Measurements from ENCODE around the gene CIITA. TPM values are rescaled to one million over a fixed set of nuclear protein-coding genes. Genes with fewer than 3 reads are reported as not detected.

The CIITA gene
- total RNA-seq, 1 donor from 2014 or later, result 9.4 TPM

- no peak overlapping the region for H3K4me3 ChIP-seq
- no peak for TF ChIP-seq CTCF (IDR thresholded peaks at IDR 0.05; ENCODE audit: borderline replicate concordance)
- H3K4me1 ChIP-seq, result peaks cover 56% of the 10 kb centered on the region
- intact Hi-C loops (cut with micrococcal nuclease), result no loop called here
- no peaks in the 10 kb centered on the region for H3K36me3 ChIP-seq
- peak overlapping the region; percentile 81 for H3K27ac ChIP-seq (replicated peaks)
- peaks cover 12% of the 10 kb centered on the region for H3K27me3 ChIP-seq (ENCODE audit: low read depth)
- no peaks in the 10 kb centered on the region for H3K9me3 ChIP-seq (replicated peaks)
- no peak for DNase-seq
Measured at GRCh38 chr16:10870808-10871156, 6.2 kb upstream of the CIITA start.

GRCh38 chr16:10871157-10871991, 5.6 kb upstream of the CIITA start:
- no peak for DNase-seq
- intact Hi-C loops (cut with micrococcal nuclease), result no loop called here
- Histone ChIP-seq H3K4me1 (peaks cover 52% of the 10 kb centered on the region), H3K9me3 (replicated peaks) (no peaks in the 10 kb centered on the region), H3K36me3 (no peaks in the 10 kb centered on the region), H3K4me3 (no peak overlapping the region), H3K27me3 (ENCODE audit: low read depth) (peaks cover 17% of the 10 kb centered on the region), H3K27ac (replicated peaks) (peak overlapping the region; percentile 81)
- TF ChIP-seq CTCF (IDR thresholded peaks at IDR 0.05; ENCODE audit: borderline replicate concordance), result no peak

GRCh38 chr16:10876315-10876714, 687 bp upstream of the CIITA start:
- intact Hi-C loops (cut with micrococcal nuclease), result no loop called here
- peaks cover 42% of the 10 kb centered on the region for H3K4me1 ChIP-seq

GRCh38 chr16:10877472-10877946, 507 bp downstream of the CIITA start:
- TF ChIP-seq CTCF (IDR thresholded peaks at IDR 0.05; ENCODE audit: borderline replicate concordance), result no peak
- intact Hi-C loops (cut with micrococcal nuclease), result no loop called here
- peaks cover 40% of the 10 kb centered on the region for H3K4me1 ChIP-seq
- peak overlapping the region; percentile 80 for H3K27ac ChIP-seq (replicated peaks)
- peak overlapping the region; percentile 76 for H3K4me3 ChIP-seq
- peaks cover 52% of the 10 kb centered on the region for H3K27me3 ChIP-seq (ENCODE audit: low read depth)
- no peak for DNase-seq
- no peaks in the 10 kb centered on the region for H3K36me3 ChIP-seq
- H3K9me3 ChIP-seq (replicated peaks), result no peaks in the 10 kb centered on the region

More at GRCh38 chr16:10876315-10876714, 687 bp upstream of the CIITA start:
- peaks cover 52% of the 10 kb centered on the region for H3K27me3 ChIP-seq (ENCODE audit: low read depth)
- TF ChIP-seq CTCF (IDR thresholded peaks at IDR 0.05; ENCODE audit: borderline replicate concordance), result no peak
- no peaks in the 10 kb centered on the region for H3K36me3 ChIP-seq
- no peak overlapping the region for H3K4me3 ChIP-seq
- no peaks in the 10 kb centered on the region for H3K9me3 ChIP-seq (replicated peaks)
- DNase-seq, result no peak
- H3K27ac ChIP-seq (replicated peaks), result peak overlapping the region; percentile 19

GRCh38 chr16:10878328-10878643, 1.3 kb downstream of the CIITA start:
- Histone ChIP-seq H3K27me3 (ENCODE audit: low read depth) (peaks cover 52% of the 10 kb centered on the region), H3K9me3 (replicated peaks) (no peaks in the 10 kb centered on the region), H3K27ac (replicated peaks) (peak overlapping the region; percentile 80), H3K4me3 (peak overlapping the region; percentile 76), H3K4me1 (peaks cover 46% of the 10 kb centered on the region), H3K36me3 (no peaks in the 10 kb centered on the region)
- TF ChIP-seq CTCF (IDR thresholded peaks at IDR 0.05; ENCODE audit: borderline replicate concordance), result no peak
- no peak for DNase-seq
- intact Hi-C loops (cut with micrococcal nuclease), result no loop called here
